Dermis blood vessel endothelial cell (primary cell): ENCODE results near the gene OCA2. TPM values are rescaled to one million over a fixed set of nuclear protein-coding genes. Genes with fewer than 3 reads are reported as not detected.

ENCODE experiments used
- DNase-seq: peaks from one replicate; pipeline ENCODE4 v3.0.0; 2010
- total RNA-seq: library from RNA; depleted of rRNA; stranded (reverse); fragments of >200 nt; gene quantifications from 2 replicates; pipeline ENCODE4 v1.2.3, GENCODE V29; 2014

The OCA2 gene
- total RNA-seq, 1 donor from 2014 or later = not detected

DNA sequence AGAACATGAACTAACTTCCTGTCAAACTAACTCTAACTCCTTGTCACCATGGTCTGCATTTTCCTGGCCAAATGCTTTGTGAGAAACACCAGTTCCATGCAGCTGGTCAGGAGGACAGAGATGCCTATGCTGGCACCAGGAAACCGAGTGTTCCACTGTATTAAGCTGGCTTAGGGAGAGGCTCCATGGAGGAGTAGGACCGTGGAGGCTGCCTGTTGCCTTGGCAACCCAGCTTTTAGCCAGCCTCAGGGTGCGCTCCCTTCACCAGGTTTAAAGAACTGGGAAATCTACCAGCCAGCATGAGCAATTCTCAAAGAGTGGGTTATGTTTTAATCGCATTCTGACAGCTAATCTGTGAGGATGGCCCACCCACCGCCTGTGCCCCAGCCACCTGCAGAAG, 394.1 kb downstream of the OCA2 start:
- no peak for DNase-seq

Other genes starting within 250 kb of the OCA2 start
- 64.0 and 102 TPM in 2 replicates for gene HERC2, start 222.9 kb upstream of the OCA2 start, total RNA-seq